ENCODE data around the gene CBFA2T3.

Gene CBFA2T3

DNA sequence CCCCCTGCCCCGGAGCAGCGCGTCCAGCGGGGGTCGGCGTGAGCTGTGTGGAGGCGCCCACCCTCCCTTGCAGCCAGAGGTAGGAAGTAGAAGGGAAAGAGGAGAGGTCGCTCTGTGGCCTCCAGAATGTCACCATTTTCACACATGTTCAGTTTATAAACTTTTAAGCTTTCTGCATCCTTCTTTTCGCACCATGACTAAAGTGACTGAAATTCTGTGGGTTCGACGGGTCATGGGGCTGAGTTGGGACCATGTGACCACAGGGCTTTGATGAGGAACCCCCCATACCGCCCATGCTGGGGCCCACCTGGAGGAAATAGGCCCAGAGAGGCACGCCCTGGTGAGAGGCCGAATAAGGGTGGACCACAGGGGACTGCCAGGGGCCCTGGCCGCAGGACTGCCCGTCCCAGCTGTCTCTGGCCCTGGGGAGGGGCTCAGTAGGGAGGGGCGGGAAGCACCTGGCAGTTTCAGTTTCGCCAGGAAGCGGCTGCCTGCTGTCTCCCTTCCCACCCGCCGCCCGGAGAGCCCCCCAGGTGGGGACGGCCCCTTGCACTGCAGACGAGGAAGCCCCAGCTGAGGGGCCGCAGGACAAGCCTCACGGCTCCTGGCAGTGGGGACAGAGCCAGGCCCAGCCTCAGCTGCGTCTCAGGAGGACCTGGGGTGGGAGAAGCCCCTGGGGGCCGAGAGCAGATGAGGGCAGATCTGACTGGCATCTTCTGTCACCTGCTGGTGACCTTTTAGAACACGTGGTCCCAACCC, 9.0 kb downstream of the CBFA2T3 start:
- Histone ChIP-seq H3K27ac (ENCODE audit: extremely low read depth, low read depth, low read length) (no peak overlapping the region), H3K36me3 (ENCODE audit: control insufficient read depth in 2 of 2, insufficient read depth in 1 of 2, low read length in 2 of 2) (no peaks in the 10 kb centered on the region), H3K4me3 (ENCODE audit: low read depth, low read length) (no peak overlapping the region), H3K9me3 (ENCODE audit: control insufficient read depth, insufficient read depth, low read depth, low read length) (no peaks in the 10 kb centered on the region), H3K4me1 (ENCODE audit: control insufficient read depth, insufficient read depth, low read length) (no peaks in the 10 kb centered on the region)
- POLR2A ChIA-PET: no interaction called here
- CTCF ChIA-PET: no interaction called here
- no peak for TF ChIP-seq ZNF596 (tag by site-specific recombination; IDR thresholded peaks at IDR 0.05)

- H3K4me3 ChIP-seq (ENCODE audit: low read depth, low read length): no peak overlapping the region
- TF ChIP-seq, protein P1, sequence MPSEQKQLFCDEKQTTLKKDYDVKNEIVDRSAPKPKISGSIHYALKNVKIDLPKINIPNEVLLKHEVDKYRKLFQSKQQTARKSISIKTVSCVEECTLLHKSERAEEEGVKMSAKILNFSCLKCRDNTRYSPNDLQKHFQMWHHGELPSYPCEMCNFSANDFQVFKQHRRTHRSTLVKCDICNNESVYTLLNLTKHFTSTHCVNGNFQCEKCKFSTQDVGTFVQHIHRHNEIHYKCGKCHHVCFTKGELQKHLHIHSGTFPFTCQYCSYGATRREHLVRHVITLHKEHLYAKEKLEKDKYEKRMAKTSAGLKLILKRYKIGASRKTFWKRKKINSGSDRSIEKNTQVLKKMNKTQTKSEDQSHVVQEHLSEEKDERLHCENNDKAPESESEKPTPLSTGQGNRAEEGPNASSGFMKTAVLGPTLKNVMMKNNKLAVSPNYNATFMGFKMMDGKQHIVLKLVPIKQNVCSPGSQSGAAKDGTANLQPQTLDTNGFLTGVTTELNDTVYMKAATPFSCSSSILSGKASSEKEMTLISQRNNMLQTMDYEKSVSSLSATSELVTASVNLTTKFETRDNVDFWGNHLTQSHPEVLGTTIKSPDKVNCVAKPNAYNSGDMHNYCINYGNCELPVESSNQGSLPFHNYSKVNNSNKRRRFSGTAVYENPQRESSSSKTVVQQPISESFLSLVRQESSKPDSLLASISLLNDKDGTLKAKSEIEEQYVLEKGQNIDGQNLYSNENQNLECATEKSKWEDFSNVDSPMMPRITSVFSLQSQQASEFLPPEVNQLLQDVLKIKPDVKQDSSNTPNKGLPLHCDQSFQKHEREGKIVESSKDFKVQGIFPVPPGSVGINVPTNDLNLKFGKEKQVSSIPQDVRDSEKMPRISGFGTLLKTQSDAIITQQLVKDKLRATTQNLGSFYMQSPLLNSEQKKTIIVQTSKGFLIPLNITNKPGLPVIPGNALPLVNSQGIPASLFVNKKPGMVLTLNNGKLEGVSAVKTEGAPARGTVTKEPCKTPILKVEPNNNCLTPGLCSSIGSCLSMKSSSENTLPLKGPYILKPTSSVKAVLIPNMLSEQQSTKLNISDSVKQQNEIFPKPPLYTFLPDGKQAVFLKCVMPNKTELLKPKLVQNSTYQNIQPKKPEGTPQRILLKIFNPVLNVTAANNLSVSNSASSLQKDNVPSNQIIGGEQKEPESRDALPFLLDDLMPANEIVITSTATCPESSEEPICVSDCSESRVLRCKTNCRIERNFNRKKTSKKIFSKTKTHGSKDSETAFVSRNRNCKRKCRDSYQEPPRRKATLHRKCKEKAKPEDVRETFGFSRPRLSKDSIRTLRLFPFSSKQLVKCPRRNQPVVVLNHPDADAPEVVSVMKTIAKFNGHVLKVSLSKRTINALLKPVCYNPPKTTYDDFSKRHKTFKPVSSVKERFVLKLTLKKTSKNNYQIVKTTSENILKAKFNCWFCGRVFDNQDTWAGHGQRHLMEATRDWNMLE (tag by site-specific recombination; conservative IDR thresholded peaks at IDR 0.05; ENCODE audit: low read depth): no peak
- no peak for TF ChIP-seq ZFP3 (tag by site-specific recombination; IDR thresholded peaks at IDR 0.05; ENCODE audit: low read depth)
- no peak for TF ChIP-seq ZNF629 (tag by site-specific recombination; IDR thresholded peaks at IDR 0.05)
- no peak for TF ChIP-seq TSHZ1 (tag by site-specific recombination; IDR thresholded peaks at IDR 0.05; ENCODE audit: borderline replicate concordance)
- TF ChIP-seq MZF1 (tag by site-specific recombination; IDR thresholded peaks at IDR 0.05; ENCODE audit: borderline replicate concordance): no peak
- no peak for TF ChIP-seq ZNF510 (tag by site-specific recombination; IDR thresholded peaks at IDR 0.05; ENCODE audit: insufficient replicate concordance)
- TF ChIP-seq ZSCAN16 (tag by site-specific recombination; IDR thresholded peaks at IDR 0.05): no peak
- TF ChIP-seq ZNF274 (IDR thresholded peaks at IDR 0.05; ENCODE audit: low read length): no peak
- TF ChIP-seq ZNF274 (tag by site-specific recombination; IDR thresholded peaks at IDR 0.05; ENCODE audit: borderline replicate concordance): no peak
- ChIA-PET CTCF (no interaction called here), POLR2A (no interaction called here)
- H3K36me3 ChIP-seq (ENCODE audit: control insufficient read depth in 2 of 2, insufficient read depth in 1 of 2, low read length in 2 of 2): no peaks in the 10 kb centered on the region
- no peaks in the 10 kb centered on the region for H3K4me1 ChIP-seq (ENCODE audit: control insufficient read depth, insufficient read depth, low read length)
- H3K27ac ChIP-seq (ENCODE audit: extremely low read depth, low read depth, low read length): no peak overlapping the region
- no peaks in the 10 kb centered on the region for H3K9me3 ChIP-seq (ENCODE audit: control insufficient read depth, insufficient read depth, low read depth, low read length)
Measured at GRCh38 chr16:88966986-88967829, 9.8 kb downstream of the CBFA2T3 start.

Measured in HEK293 (cell line).